Uterus (tissue), 2 donors: Measurements from ENCODE around the gene IQCB1.

Experiments
- POLR2A ChIP-seq, 2 donors: fragments of 450-650 bp; IDR thresholded peaks; one replicate each; pipeline ENCODE4 v1.6.1; 2016; ENCODE audit warnings: antibody characterized with exemption in 2 of 2, mild to moderate bottlenecking in 1 of 2, moderate library complexity in 1 of 2
- TF ChIP-seq, protein P1 (sequence below), 4 experiments: fragments of 200-600 bp in 2 of 4; fragments of 450-650 bp in 2 of 4; sonication (generic) in 2 of 4; IDR thresholded peaks; one replicate each; pipeline ENCODE4 v1.5.1; 2016 to 2019; ENCODE audit warnings: antibody characterized with exemption in 4 of 4, mild to moderate bottlenecking in 2 of 4, moderate library complexity in 1 of 4

GRCh38 chr3:121818578-121818977 is 16.3 kb downstream of the IQCB1 start:
- TF ChIP-seq, protein P1, sequence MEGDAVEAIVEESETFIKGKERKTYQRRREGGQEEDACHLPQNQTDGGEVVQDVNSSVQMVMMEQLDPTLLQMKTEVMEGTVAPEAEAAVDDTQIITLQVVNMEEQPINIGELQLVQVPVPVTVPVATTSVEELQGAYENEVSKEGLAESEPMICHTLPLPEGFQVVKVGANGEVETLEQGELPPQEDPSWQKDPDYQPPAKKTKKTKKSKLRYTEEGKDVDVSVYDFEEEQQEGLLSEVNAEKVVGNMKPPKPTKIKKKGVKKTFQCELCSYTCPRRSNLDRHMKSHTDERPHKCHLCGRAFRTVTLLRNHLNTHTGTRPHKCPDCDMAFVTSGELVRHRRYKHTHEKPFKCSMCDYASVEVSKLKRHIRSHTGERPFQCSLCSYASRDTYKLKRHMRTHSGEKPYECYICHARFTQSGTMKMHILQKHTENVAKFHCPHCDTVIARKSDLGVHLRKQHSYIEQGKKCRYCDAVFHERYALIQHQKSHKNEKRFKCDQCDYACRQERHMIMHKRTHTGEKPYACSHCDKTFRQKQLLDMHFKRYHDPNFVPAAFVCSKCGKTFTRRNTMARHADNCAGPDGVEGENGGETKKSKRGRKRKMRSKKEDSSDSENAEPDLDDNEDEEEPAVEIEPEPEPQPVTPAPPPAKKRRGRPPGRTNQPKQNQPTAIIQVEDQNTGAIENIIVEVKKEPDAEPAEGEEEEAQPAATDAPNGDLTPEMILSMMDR (IDR thresholded peaks at IDR 0.05) = no peak
- TF ChIP-seq POLR2A (IDR thresholded peaks at IDR 0.05) = no peak
